Stimulated activated naive B cell treated with anti-CD40 and anti-IgM and Interleukin-4, amounts not matched to agents 10 μg/mL and 1 μg/mL and 100 μg/mL, for 72 hours (primary cell): Measurements from ENCODE around the gene NDUFA11.

Experiments
- ATAC-seq, 2 donors: fragments of 150-1000 bp; cut with Tn5 transposase; replicated peaks; 2 replicates each; pipeline ENCODE4 v1.10.0; 2021; ENCODE audit warnings: moderate library complexity in 1 of 2
- DNase-seq: peaks from one replicate; pipeline ENCODE4 v3.0.0; 2021
- H3K27ac Mint-ChIP-seq: one replicate; pipeline ENCODE4 v1.8.0; 2022; ENCODE audit warnings: mild to moderate bottlenecking, mixed read lengths
- H3K27me3 Mint-ChIP-seq, 2 donors: one replicate each; pipeline ENCODE4 v1.8.0; 2022; ENCODE audit warnings: mixed read lengths in 2 of 2
- H3K36me3 Mint-ChIP-seq, 2 donors: one replicate each; pipeline ENCODE4 v1.8.0; 2022; ENCODE audit warnings: mixed read lengths in 2 of 2, mild to moderate bottlenecking in 1 of 2
- H3K4me1 Mint-ChIP-seq, 2 donors: one replicate each; pipeline ENCODE4 v1.8.0; 2022; ENCODE audit warnings: mixed read lengths in 2 of 2, mild to moderate bottlenecking in 1 of 2
- H3K4me3 Mint-ChIP-seq, 2 donors: one replicate each; pipeline ENCODE4 v1.8.0; 2022; ENCODE audit warnings: mild to moderate bottlenecking in 2 of 2, mixed read lengths in 2 of 2, moderate library complexity in 1 of 2
- H3K9me3 Mint-ChIP-seq, 2 donors: one replicate each; pipeline ENCODE4 v1.8.0; 2022; ENCODE audit warnings: mixed read lengths in 2 of 2, mild to moderate bottlenecking in 1 of 2

Gene NDUFA11

DNA sequence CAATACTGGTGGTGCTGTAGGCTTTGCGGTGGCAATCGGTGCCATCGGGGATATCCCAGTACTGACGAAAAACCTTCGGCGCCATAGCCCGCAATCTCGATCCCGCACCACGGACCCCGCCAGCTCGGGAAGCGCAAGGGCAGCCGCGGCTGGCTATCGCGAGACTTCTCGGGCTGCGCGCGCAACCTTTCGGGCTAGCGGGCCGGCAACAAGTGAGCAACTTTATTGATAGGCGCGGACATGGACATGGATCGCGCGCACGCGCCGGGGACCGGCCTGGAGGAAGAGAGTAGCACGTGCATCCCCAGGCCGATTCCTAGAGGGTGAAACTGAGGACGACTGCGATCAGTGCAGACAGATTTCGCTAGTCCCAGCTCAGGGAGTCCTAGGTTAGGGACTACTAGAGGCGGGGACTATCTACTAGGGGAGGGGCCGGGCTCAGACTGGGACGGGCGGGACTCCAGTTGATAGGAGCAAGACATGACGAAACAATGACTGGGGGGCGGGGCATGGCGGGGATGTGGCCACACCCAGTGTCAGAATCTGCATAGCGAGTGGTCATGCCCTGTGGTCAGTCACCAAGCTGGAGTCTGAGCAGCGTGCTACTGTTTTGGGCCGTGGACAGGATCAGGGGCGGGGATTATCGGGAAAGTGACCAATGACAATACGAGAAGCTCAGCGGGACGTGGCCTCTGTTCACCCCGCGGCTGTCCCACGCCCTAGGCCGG is at the start of gene NDUFA11:
Gene NDUFA11 (minus strand): TSS at position 167 of the 728 bp plus-strand sequence. CDS start 82 bp downstream, at position 85.
- peak within 1 kb of the TSS; percentile 98 to 99 for H3K4me3 Mint-ChIP-seq
- no peaks in the 10 kb centered on the region for H3K9me3 Mint-ChIP-seq
- ATAC-seq (peak; percentile 61 to 65), DNase-seq (peak; percentile 94)
- H3K4me1 Mint-ChIP-seq: peaks cover 29 to 61% of the 10 kb centered on the region in 2 donors
- no peaks in the 10 kb centered on the region for H3K27me3 Mint-ChIP-seq
- peaks cover 21 to 34% of the 10 kb centered on the region in 2 donors for H3K36me3 Mint-ChIP-seq
- peak within 1 kb of the TSS; percentile 99 for H3K27ac Mint-ChIP-seq

DNA sequence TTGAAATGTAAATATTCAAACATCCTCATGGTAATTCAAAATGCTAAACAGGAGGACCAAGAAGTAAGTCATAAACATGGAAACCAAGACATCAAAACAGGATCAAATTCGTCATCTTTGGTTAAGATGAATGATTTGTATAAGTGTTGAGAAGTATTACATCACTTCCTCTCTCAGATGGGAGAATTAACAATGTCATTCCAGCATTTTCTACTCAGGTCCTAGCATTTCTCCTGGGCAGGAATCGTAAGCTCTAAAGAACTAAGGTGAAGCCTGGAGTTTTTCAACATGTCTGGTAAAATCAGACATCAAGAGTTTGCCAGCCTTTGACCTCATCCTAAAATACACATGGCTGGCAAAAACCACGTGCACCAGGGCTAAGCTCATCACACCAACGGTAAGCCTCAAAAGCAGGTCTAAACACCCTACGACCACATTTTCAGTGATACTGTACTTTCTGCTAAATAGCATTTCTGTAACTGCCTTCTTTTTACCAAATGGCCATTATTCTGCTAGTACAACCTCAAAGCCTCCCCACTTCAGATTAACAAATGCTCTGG is 49.5 kb upstream of the NDUFA11 start:
- H3K27ac Mint-ChIP-seq: no peak overlapping the region
- peaks cover 30 to 40% of the 10 kb centered on the region in 2 donors for H3K36me3 Mint-ChIP-seq
- H3K4me1 Mint-ChIP-seq: peaks cover 63 to 93% of the 10 kb centered on the region in 2 donors

DNA sequence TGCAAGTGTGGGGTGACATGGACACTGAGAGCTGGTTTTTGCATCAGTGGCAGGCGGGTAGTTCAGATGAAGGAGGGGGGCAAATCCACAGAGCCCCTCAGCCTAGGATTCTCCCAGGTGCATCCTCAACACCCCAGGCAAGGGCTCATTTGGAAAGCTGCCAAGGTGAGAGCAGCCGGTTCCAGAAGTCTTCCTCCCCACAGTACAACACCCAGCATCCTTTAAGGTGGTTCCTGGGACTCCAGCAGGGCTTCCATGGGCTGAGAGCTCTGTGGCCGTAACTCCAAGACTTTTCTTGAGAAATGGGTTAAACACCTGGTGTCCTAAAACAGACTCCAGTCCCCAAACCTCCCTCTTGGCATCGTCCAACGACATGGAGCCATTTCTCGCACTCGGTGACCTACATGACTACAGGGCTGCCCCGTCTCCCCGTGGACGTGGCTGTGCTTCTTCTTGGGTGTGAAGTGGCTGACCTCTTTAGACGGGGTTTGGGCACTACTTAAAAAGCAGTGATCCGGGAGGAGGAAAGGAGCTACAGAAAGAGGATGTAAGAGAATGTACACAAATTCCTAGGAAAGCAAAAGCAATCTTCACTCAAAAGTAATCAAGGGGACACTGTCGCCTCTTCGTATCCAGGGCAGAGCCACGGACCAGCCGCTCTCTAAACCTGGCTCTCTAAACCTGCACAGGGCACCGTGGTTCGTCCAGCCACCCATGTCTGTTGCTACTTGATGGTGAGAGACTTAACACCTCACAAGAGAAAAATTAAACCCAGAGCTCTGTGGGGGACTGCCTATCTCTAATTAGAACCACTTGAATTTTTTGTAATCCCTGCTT is 48.8 kb upstream of the NDUFA11 start:
- ATAC-seq (no peak), DNase-seq (no peak)
- peaks cover 34 to 43% of the 10 kb centered on the region in 2 donors for H3K36me3 Mint-ChIP-seq
- H3K9me3 Mint-ChIP-seq: no peaks in the 10 kb centered on the region
- peaks cover 66 to 94% of the 10 kb centered on the region in 2 donors for H3K4me1 Mint-ChIP-seq
- no peak overlapping the region for H3K4me3 Mint-ChIP-seq
- no peak overlapping the region for H3K27ac Mint-ChIP-seq
- H3K27me3 Mint-ChIP-seq: no peaks in the 10 kb centered on the region

More for the DNA sequence above, 49.5 kb upstream of the NDUFA11 start:
- Mint-ChIP-seq H3K9me3 (no peaks in the 10 kb centered on the region), H3K4me3 (no peak overlapping the region), H3K27me3 (no peaks in the 10 kb centered on the region)
- DNase-seq: no peak
- no peak for ATAC-seq

DNA sequence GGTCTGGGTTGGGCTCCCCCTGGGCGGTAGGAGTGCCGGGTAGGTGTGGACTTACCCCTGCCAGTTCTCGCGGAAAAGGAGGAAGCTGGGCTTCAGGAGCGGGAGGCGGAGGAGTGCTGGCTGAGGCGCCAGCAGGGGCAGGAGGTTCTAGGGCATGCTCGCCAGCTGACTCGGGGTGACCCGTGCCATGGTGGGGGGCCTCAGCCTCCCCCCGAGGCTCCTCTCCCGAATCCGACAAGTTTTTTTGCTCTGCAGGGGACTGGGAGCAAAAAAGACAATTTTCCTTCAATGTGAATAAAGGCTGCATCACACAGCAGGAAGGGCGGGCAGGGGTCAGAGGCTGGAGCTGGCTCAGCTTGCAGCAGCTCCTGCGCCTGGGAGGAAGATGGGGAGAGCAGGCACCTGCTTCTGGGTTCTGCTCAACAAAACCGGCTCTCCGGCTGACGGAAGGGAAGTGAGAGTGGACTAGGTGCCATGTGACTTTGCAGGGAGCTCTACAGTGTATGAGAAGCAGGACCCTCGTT is 47.8 kb upstream of the NDUFA11 start:
- peak overlapping the region; percentile 71 for H3K27ac Mint-ChIP-seq
- ATAC-seq (peak; percentile 92 to 93), DNase-seq (peak; percentile 18)
- peaks cover 32 to 42% of the 10 kb centered on the region in 2 donors for H3K36me3 Mint-ChIP-seq
- H3K27me3 Mint-ChIP-seq: no peaks in the 10 kb centered on the region
- no peaks in the 10 kb centered on the region for H3K9me3 Mint-ChIP-seq
- peak overlapping the region; percentile 39 to 60 for H3K4me3 Mint-ChIP-seq
- H3K4me1 Mint-ChIP-seq: peaks cover 61 to 87% of the 10 kb centered on the region in 2 donors

DNA sequence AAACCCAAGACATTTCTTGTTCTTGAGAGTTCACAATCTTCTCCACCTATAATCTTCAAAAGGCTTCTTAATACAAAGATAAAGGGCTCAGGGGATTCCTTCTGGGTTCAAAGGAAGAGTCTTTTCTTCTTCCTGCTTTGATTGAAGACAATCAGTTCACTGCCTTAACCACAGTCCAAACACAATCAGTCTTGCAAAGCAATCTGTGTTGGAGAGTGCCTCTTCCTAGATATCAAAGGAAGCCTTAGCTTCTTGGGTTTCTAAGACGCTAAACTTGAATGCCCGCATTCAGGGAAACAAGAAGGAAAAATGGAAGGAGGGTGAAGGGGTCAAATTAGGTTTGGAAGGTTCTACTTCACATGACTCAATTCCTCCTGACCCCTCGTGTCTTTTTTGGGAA is 47.2 kb upstream of the NDUFA11 start:
- Mint-ChIP-seq H3K36me3 (peaks cover 35 to 47% of the 10 kb centered on the region in 2 donors), H3K27ac (peak overlapping the region; percentile 51), H3K4me3 (no peak overlapping the region), H3K27me3 (no peaks in the 10 kb centered on the region), H3K4me1 (peaks cover 62 to 84% of the 10 kb centered on the region in 2 donors), H3K9me3 (no peaks in the 10 kb centered on the region)
- ATAC-seq (no peak), DNase-seq (no peak)

DNA sequence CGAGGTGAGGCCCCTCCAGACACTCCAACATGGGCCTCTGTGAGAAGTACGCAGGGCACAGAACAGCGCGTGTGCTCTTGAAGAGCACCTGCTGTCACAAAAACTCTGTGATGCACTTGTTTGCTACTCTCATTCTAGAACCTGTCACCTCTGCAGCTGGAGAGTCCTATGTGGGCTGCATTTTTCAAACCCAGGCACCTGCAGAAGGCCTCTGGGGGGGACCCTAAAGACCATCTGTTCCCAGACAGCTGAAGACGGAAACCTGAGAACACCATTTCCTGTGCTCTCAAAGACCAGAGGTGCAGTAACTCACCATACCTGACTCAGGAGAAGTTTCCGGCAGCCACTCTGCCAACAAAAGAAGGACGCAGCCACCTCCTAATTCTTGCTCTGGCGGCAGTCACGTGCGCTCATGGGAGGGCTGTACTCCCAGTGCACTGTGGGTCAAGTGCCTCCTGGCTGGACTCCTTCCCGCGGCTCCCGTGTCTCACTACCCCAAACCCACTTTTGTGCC is 46.3 kb upstream of the NDUFA11 start:
- ATAC-seq (no peak), DNase-seq (no peak)
- H3K27me3 Mint-ChIP-seq: no peaks in the 10 kb centered on the region
- no peak overlapping the region for H3K27ac Mint-ChIP-seq
- peaks cover 39 to 56% of the 10 kb centered on the region in 2 donors for H3K36me3 Mint-ChIP-seq
- no peak overlapping the region for H3K4me3 Mint-ChIP-seq
- no peaks in the 10 kb centered on the region for H3K9me3 Mint-ChIP-seq
- peaks cover 68 to 84% of the 10 kb centered on the region in 2 donors for H3K4me1 Mint-ChIP-seq

DNA sequence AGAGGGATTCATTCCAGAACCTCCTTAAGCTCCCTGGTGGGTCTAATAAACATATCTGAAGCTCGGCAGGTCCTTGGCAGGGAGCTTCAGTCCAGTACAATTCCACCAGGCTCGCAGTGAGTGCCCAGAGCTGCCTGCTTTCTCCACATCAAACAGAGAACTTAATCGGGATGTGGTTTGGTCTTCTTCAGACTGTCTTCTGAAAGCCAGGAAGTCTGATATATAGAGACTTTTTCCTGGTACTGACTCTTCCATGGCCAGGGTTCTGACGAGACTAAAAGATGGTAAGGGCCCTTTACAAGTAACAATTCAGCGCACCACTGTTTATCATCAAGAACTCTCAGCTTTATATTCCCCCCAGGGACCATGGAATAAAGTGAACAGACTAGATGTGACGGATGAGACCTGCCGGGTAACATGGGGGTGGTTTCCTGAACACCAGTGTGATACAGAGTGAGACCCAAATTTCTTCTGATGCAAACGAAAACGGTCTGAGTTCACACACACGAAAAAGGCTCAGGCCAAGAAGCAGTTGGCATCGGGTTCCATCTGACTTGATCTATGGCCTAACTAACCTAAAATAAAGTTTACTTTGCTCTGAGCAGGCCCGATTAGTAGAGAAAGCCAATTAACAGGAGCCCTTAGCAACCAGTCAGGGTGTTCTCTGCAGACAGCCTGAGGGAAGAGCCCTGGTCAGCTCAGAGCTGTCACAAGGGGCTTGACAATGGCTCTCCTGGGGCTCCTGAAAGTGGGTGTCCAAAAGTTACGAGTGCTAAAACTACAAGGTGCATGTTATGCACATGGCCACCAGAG is 45.4 kb upstream of the NDUFA11 start:
- peaks cover 63 to 82% of the 10 kb centered on the region in 2 donors for H3K4me1 Mint-ChIP-seq
- H3K27ac Mint-ChIP-seq: no peak overlapping the region
- H3K9me3 Mint-ChIP-seq: no peaks in the 10 kb centered on the region
- H3K4me3 Mint-ChIP-seq: no peak overlapping the region
- no peaks in the 10 kb centered on the region for H3K27me3 Mint-ChIP-seq
- H3K36me3 Mint-ChIP-seq: peaks cover 36 to 52% of the 10 kb centered on the region in 2 donors
- ATAC-seq: no peak
- DNase-seq: no peak

DNA sequence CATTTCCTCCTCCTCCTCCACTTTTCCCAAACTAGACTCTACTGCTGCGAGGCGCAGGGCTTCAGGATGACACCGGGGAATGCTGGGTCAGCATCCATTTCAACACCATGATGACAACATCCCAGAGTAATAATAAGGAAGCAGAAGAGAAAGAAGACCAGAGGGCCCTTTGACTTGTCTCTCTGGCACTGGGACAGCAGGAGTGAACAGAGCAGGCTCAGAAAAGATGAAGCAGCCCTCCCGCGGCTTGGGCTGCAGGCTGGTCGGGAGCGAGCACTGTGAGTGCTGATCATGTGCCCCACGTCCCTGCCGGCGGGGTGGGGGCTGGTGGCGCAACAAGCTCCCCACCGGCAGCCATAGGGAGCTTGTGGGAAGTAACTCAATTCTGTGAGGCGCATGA is 43.8 kb upstream of the NDUFA11 start:
- no peaks in the 10 kb centered on the region for H3K9me3 Mint-ChIP-seq

DNA sequence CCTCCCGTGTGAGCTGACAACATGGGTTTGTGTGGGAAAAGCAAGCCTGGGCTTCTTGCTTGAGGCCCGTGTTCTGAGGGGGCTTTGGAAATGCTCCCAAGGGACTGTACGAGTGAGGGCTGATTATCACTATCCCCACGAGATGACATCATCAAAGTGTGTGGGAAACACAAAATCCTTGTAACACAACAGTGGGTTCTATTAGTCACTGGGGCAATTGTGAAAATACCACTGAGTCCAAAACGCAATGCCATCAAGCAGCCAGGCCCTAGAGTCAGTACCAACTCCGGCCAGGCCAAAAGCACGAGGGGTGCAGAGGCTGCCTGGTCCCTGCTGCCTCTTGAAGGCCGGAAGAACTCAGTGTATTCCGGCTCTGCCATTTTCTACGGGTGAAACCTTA is 40.0 kb upstream of the NDUFA11 start:
- no peak overlapping the region for H3K27ac Mint-ChIP-seq
- DNase-seq: no peak
- H3K4me1 Mint-ChIP-seq: peaks cover 23 to 37% of the 10 kb centered on the region in 2 donors
- no peaks in the 10 kb centered on the region for H3K27me3 Mint-ChIP-seq
- ATAC-seq: no peak
- peaks cover 24 to 51% of the 10 kb centered on the region in 2 donors for H3K36me3 Mint-ChIP-seq
- no peak overlapping the region for H3K4me3 Mint-ChIP-seq
- H3K9me3 Mint-ChIP-seq: no peaks in the 10 kb centered on the region

More for the DNA sequence above, 43.8 kb upstream of the NDUFA11 start:
- no peak for ATAC-seq
- Mint-ChIP-seq H3K27ac (peak overlapping the region; percentile 75), H3K4me3 (no peak overlapping the region), H3K27me3 (no peaks in the 10 kb centered on the region), H3K4me1 (peaks cover 51 to 70% of the 10 kb centered on the region in 2 donors), H3K36me3 (peaks cover 35 to 44% of the 10 kb centered on the region in 2 donors)
- DNase-seq: no peak

DNA sequence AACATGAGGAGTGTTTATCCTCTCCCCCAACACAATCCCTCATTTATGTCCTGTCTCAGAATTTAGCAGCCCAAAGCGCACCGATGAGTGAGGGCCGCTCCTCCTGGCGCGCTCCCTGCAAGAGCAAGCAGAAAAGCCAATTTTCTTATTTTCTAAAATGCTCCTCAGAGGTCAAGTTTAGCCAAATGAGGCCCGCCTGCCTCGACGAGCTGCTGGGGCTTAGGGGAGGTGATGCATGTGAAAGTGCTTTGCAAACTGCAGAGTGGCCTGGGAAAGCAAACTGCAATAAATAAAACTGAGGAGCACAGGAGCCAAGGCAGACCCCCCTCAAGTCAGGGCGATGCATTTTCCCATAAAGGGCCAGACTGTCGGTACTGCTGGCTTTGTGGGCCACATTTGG is 39.5 kb upstream of the NDUFA11 start:
- Mint-ChIP-seq H3K9me3 (no peaks in the 10 kb centered on the region), H3K36me3 (peaks cover 22 to 51% of the 10 kb centered on the region in 2 donors), H3K27ac (no peak overlapping the region), H3K4me3 (no peak overlapping the region), H3K27me3 (no peaks in the 10 kb centered on the region), H3K4me1 (peaks cover 22 to 32% of the 10 kb centered on the region in 2 donors)
- DNase-seq (no peak), ATAC-seq (no peak)

DNA sequence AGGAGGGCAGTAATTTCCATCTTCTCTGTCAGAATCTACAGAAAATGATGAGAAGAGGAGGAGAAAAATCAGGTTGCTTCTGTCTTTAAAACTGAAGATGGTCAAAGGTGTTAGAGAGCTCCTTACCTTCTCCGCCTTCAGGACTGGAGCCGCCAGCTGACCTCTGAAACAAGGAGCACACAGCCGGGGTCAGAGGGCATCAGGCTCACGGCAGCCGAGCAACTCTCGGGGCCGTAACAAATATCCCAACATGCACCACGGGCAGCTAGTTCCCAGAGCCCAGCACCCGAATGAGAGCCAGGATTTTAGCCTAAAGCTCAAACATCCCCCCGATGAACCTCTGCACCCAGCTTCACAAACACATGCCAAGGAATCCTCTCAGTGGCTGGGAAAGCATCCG is 38.1 kb upstream of the NDUFA11 start:
- H3K9me3 Mint-ChIP-seq: no peaks in the 10 kb centered on the region
- H3K4me3 Mint-ChIP-seq: no peak overlapping the region
- ATAC-seq: no peak
- H3K4me1 Mint-ChIP-seq: peaks cover 14 to 22% of the 10 kb centered on the region in 2 donors
- DNase-seq: no peak
- no peak overlapping the region for H3K27ac Mint-ChIP-seq
- H3K36me3 Mint-ChIP-seq: peaks cover 23 to 51% of the 10 kb centered on the region in 2 donors
- no peaks in the 10 kb centered on the region for H3K27me3 Mint-ChIP-seq

DNA sequence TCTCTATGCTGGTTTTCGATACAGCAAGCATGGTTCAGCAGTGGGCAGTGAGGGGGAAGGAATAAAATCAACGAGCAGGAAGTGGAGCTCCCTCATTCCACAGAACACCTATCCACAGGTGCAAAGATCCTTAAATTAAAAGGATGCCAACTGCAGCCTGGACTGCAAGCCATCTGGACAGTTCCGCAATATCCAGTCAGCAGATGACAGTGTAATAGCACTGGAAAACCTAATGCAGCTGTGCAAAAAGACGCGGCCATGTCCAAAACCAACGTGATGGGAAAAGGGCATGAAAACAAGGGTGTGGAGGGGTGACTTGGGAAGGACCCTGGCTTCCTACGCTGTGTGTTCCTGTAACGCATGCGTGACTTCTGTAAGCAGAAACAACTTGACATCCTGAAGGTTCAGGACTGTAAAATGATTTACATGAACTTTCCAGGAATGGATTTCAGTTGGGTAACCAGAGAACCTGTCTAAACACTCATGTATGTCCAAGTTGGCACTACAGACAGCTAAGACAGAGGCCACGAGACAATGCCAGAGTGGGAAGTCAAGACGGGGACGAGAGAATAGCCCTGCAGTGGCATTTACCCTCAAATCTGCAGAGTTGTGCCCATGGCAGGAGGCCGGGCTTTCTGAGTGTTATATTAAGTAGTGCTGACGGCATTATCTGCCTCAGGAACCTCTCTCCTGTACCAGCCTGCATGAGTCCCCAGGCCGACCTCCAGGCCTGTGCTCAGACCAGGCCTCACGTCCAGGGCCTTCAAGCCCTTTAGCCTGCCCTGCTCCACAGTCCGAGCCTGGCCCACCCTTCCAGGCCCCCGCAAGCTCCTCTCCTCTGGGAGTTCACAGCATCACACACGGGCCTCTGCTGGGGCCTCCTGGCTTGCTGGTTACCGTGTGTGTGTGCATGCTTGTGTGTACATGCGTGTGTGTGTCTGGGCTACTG is 36.9 kb upstream of the NDUFA11 start:
- Mint-ChIP-seq H3K27me3 (no peaks in the 10 kb centered on the region), H3K4me1 (peaks cover 11 to 16% of the 10 kb centered on the region in 2 donors), H3K4me3 (no peak overlapping the region), H3K9me3 (no peaks in the 10 kb centered on the region), H3K36me3 (peaks cover 22 to 54% of the 10 kb centered on the region in 2 donors), H3K27ac (no peak overlapping the region)
- no peak for ATAC-seq
- no peak for DNase-seq
